Cardiac fibroblast (primary cell): Measurements from ENCODE around the gene PARN.
A peak's percentile ranks its signal among the peaks of the same experiment; 100 is the strongest.

Source experiments
- DNase-seq, 2 donors: peaks; one replicate each; pipeline versions ENCODE4 v3.0.0 to v3.0.0-alpha.2; 2010; ENCODE audit warnings: low read depth in 2 of 2
- H3K4me3 ChIP-seq, 2 donors: replicated peaks in 1 of 2; 1 replicate in 1 of 2; 2 replicates in 1 of 2; pipeline ENCODE4 v1.5.1; 2011; ENCODE audit warnings: low read depth in 2 of 2, low read length in 2 of 2, mild to moderate bottlenecking in 2 of 2, moderate library complexity in 1 of 2
- CTCF ChIP-seq: IDR thresholded peaks from one replicate; pipeline ENCODE4 v1.5.1; 2011; ENCODE audit warnings: low read depth, mild to moderate bottlenecking, low read length, inconsistent platforms

Gene PARN

GRCh38 chr16:14464192-14464591, 165.9 kb downstream of the PARN start:
- no peak for TF ChIP-seq CTCF
- DNase-seq, result no peak
- no peak overlapping the region for H3K4me3 ChIP-seq

- DNase-seq, result peak in 1 of 2 donors; percentile 89
- TF ChIP-seq CTCF, result no peak
- H3K4me3 ChIP-seq, result no peak overlapping the region
These were observed 167.2 kb downstream of the PARN start for GRCh38 chr16:14462811-14463210.

- no peak overlapping the region for H3K4me3 ChIP-seq
- no peak for TF ChIP-seq CTCF
- no peak for DNase-seq
These were observed 169.3 kb downstream of the PARN start for GRCh38 chr16:14460726-14461125.

GRCh38 chr16:14458576-14458975, 171.5 kb downstream of the PARN start:
- no peak overlapping the region for H3K4me3 ChIP-seq
- no peak for TF ChIP-seq CTCF
- no peak for DNase-seq

- H3K4me3 ChIP-seq, result no peak overlapping the region
- TF ChIP-seq CTCF, result no peak
- DNase-seq, result peak in 1 of 2 donors; percentile 19
These were observed 173.1 kb downstream of the PARN start for GRCh38 chr16:14456793-14457481.

- H3K4me3 ChIP-seq, result no peak overlapping the region
- peak in 1 of 2 donors; percentile 32 for DNase-seq
- TF ChIP-seq CTCF, result no peak
These were observed 174.5 kb downstream of the PARN start for GRCh38 chr16:14455573-14455972.

GRCh38 chr16:14454391-14454790, 175.7 kb downstream of the PARN start:
- TF ChIP-seq CTCF, result no peak
- H3K4me3 ChIP-seq, result no peak overlapping the region
- DNase-seq, result peak in 1 of 2 donors; percentile 49
